GM18505 (cell line): ENCODE measurements around the gene OAS2.
"Not testable (repeated sequence)": the region's sequence is repeated elsewhere in the genome, so short reads cannot be mapped to it uniquely, and the experiment has no call there.

ENCODE experiments used
- ATAC-seq: cut with Tn5 transposase; IDR thresholded peaks from one replicate; pipeline ENCODE4 v1.9.1; 2021; ENCODE audit not compliant: unreplicated experiment
- POLR2A ChIP-seq: IDR thresholded peaks from 4 replicates; pipeline ENCODE4 v1.6.1; 2011; ENCODE audit warnings: borderline replicate concordance; ENCODE audit not compliant: insufficient read depth, insufficient read length; ENCODE audit errors: extremely low read depth

The OAS2 gene

DNA sequence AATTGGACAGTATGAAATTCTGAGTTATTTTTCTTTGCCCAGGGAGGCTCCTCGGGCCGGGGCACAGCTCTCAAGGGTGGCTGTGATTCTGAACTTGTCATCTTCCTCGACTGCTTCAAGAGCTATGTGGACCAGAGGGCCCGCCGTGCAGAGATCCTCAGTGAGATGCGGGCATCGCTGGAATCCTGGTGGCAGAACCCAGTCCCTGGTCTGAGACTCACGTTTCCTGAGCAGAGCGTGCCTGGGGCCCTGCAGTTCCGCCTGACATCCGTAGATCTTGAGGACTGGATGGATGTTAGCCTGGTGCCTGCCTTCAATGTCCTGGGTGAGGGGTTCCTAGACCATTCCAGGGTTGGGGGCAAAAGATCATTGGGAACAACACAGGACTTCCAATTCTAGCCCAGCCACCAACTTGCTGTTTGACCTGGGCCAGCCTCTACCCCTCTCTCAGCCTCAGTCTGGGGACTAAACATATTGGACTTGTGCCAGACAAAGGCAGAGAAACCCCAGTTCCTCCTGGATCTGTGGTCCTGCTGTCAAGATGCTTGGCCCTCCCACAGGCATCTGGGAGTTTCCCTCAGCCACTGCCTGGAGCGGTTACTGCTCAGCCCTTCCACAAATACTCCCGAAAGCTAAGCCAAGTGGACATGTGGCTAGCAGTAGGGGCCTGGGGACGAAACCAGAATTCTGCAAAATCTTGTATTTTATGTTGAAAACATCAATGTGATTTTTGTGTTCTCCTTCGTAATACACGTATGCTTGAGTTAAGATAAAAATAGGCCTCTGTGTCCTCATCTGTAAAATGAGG lies 36.6 kb upstream of the OAS2 start:
- no peak for ATAC-seq
- no peak for TF ChIP-seq POLR2A

DNA sequence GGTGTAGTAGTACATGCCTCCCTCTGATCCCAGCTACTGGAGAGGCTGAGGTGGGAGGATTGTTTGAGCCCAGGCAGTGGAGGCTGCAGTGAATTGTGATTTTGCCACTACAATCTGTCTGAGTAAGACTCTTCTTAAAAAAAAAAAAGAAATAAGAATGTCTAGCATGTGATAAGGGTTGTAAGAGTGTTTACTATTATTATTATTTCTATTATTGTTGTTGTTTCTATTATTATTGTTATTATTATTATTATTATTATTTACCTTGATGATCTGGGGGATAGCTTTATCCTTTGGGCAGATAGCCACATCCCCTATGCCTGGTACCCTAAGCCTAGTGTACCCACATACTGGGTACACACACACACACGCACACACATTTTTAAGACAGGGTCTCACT lies 35.7 kb upstream of the OAS2 start:
- no peak for ATAC-seq
- TF ChIP-seq POLR2A: no peak

DNA sequence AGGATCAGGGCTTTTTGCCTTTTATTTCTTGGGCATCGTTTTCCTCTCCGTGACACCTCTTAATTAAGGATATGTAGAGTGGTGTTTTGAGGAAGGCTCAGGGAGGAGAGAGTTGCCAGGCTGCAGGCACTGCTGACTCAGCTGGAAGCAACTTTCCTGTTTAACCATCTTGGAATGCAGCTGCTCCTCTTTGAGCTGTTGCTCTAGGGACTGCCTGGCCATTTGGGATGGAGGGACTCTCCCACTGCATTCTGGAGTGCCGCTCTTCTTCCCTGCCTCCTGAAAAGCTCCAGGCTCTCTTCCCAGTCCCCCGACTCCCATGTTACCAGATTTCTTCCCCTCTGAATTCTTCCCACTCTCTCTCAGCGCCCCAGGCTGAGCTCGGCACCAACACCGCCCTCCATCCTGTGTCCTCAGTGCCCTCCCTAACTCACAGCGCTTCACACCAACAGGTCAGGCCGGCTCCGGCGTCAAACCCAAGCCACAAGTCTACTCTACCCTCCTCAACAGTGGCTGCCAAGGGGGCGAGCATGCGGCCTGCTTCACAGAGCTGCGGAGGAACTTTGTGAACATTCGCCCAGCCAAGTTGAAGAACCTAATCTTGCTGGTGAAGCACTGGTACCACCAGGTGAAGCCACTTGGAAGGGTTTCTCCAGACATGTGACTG lies 34.2 kb upstream of the OAS2 start:
- TF ChIP-seq POLR2A: no peak
- ATAC-seq: no peak

DNA sequence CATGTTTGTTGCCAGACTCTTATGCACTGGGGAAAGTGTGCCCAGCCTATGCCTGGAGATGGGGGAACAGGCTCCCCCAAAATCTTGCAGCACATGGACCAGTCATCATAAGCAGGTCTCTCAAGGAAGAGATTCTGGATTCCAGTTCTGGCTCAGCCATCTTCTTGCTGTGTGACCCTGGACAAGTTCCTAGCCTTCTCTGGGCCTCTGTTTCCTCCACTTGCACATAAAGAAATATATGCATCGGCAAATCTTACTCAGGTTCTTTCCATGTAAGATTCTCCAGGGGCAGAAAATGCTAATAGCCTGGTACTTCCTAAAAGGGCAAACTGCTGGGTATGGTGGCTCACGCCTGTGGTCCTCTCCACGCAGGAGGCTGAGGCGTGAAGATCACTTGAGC lies 32.8 kb upstream of the OAS2 start:
- ATAC-seq: no peak
- TF ChIP-seq POLR2A: no peak

DNA sequence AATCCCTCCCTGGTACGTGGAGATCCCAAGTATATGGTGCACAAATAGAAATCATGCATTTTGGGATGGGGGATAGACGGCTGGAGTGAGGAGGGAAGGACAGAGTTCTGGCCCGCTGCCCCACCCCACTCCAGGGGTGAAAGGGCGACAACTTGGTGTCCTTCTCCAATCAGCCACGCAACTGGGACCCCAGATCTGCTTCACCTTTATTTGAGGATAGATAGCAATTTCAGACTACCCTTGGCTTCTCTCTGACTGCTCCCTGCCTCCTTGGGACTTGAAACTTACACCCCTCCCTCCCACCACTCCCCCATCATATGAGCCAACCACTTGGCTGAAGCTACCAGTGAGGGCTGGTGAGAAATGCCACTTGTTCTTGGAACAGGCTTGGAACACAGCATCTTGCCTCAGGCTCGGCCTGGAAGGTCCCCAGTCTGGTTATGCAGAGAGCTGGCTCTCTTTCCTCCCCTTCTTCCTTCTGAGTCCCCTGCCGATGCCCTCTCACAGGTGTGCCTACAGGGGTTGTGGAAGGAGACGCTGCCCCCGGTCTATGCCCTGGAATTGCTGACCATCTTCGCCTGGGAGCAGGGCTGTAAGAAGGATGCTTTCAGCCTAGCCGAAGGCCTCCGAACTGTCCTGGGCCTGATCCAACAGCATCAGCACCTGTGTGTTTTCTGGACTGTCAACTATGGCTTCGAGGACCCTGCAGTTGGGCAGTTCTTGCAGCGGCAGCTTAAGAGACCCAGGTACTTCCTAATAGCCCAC lies 31.9 kb upstream of the OAS2 start:
- no peak for TF ChIP-seq POLR2A
- no peak for ATAC-seq

DNA sequence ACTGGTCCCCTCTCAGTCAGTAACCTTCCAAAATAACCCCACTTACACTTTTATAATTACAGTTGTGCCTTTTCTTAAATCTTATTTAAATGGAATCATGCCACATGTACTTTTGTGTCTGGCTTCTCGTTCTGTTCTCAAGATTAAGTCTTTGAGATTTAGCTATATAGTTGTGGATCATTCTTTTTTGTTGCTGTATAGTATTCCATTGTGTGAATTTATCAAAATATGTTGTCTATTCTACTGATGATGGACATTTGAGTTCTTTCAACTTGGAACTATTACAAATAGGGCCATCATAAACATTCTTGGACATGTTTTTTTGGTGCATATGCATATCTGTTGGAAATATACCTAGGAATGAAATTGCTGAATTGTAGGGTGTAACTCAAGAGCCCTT lies 31.0 kb upstream of the OAS2 start:
- ATAC-seq: no peak
- no peak for TF ChIP-seq POLR2A

DNA sequence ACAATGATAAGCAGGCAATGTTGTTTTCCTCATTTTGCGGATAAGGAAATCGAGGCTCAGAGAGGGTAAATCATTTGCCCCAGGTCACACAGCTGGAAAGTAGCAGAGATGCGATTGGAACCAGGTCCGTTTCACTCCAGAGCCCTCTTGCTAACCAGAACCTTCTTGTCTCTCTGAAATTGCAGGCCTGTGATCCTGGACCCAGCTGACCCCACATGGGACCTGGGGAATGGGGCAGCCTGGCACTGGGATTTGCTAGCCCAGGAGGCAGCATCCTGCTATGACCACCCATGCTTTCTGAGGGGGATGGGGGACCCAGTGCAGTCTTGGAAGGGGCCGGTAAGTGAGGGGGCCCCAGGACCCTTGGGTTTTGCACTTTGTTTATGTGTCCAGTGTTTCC lies 30.6 kb upstream of the OAS2 start:
- no peak for TF ChIP-seq POLR2A
- ATAC-seq: no peak

DNA sequence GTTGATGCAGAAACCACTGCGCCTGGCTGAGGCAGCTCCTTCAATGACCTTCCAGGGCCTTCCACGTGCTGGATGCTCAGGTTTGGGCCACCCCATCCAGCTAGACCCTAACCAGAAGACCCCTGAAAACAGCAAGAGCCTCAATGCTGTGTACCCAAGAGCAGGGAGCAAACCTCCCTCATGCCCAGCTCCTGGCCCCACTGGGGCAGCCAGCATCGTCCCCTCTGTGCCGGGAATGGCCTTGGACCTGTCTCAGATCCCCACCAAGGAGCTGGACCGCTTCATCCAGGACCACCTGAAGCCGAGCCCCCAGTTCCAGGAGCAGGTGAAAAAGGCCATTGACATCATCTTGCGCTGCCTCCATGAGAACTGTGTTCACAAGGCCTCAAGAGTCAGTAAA lies 29.5 kb upstream of the OAS2 start:
- TF ChIP-seq POLR2A: no peak

DNA sequence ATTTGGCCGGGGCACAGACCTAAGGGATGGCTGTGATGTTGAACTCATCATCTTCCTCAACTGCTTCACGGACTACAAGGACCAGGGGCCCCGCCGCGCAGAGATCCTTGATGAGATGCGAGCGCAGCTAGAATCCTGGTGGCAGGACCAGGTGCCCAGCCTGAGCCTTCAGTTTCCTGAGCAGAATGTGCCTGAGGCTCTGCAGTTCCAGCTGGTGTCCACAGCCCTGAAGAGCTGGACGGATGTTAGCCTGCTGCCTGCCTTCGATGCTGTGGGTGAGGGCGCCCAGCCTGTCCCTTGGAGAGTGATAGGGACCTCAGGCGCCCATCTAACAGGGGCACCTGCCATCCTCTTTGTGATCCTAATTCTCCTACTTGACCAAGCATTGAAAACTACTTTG lies 27.6 kb upstream of the OAS2 start:
- ATAC-seq: no peak

More for the DNA sequence above, 29.5 kb upstream of the OAS2 start:
- ATAC-seq: no peak

DNA sequence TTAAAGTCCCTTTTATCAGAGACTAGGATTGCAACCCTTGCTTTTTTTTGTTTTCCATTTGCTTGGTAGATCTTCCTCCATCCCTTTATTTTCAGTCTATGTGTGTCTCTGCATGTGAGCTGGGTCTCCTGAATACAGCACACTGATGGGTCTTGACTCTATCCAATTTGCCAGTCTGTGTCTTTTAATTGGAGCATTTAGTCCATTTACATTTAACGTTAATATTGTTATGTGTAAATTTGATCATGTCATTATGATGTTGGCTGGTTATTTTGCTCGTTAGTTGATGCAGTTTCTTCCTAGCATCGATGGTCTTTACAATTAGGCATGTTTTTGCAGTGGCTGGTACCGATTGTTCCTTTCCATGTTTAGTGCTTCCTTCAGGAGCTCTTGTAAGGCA lies 21.2 kb upstream of the OAS2 start:
- ATAC-seq: not testable (repeated sequence)

More for the DNA sequence above, 27.6 kb upstream of the OAS2 start:
- TF ChIP-seq POLR2A: no peak

DNA sequence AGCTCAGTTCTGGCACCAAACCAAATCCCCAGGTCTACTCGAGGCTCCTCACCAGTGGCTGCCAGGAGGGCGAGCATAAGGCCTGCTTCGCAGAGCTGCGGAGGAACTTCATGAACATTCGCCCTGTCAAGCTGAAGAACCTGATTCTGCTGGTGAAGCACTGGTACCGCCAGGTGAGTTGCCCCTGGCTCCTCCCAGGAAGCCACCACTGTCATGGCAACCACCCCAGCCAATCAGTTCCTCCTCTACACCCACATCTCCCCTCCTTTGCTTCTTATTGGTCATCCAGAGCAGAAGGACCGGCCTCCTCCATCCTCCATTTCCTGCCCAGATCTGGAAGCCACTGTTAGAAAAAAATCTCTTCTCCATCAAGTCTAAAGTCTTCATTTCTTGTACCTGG lies 17.2 kb upstream of the OAS2 start:
- TF ChIP-seq POLR2A: no peak
- no peak for ATAC-seq

DNA sequence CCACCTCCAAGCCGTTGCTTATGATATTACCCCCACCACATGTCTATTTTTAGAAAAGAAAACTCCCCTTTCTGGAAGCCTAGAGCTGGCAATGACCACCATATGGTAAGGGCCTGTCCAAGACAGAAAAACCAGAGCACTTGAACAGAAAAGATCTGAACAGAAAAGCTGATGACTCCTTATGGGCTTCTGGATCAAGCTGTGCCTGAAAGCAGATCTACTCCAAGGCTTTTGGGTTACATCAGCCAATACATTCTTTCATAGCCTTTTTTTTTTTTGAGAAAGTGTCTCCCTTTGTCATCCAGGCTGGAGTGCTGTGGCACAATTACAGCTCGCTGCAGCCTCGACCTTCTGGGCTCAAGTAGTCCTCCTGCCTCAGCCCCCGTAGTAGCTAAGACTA lies 16.8 kb upstream of the OAS2 start:
- no peak for TF ChIP-seq POLR2A
- ATAC-seq: no peak

DNA sequence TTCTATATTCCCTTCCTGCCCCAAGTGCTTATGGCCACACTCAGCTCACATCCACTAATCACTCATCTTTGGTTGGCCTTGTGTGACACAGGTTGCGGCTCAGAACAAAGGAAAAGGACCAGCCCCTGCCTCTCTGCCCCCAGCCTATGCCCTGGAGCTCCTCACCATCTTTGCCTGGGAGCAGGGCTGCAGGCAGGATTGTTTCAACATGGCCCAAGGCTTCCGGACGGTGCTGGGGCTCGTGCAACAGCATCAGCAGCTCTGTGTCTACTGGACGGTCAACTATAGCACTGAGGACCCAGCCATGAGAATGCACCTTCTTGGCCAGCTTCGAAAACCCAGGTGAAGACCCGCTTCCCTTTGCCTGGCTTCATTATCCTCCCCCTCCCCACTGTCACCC lies 15.8 kb upstream of the OAS2 start:
- no peak for ATAC-seq

More for the DNA sequence above, 15.8 kb upstream of the OAS2 start:
- TF ChIP-seq POLR2A: no peak
